ENCODE results near the gene URM1. TPM values are rescaled to one million over a fixed set of nuclear protein-coding genes. Genes with fewer than 3 reads are reported as not detected.

Gene URM1
- total RNA-seq, 1 experiment from 2014 or later = 45.4 TPM

GRCh38 chr9:128372784-128373183 is 1.6 kb downstream of the URM1 start:
- POLR2A ChIA-PET = no interaction called here
- no TSS peak for BruUV-seq (replicated peaks)
- intact Hi-C loops (cut with micrococcal nuclease; ENCODE audit: unreplicated experiment) (no loop called here), in situ Hi-C loops (cut with HindIII; ENCODE audit: low pct_unique_long_range_greater_than_20kb, low sequenced_read_pairs) (no loop called here)
- no peak overlapping the region for H3K4me3 ChIP-seq (ENCODE audit: low read depth in 2 of 2, low read length in 2 of 2)
- TF ChIP-seq, protein P1, sequence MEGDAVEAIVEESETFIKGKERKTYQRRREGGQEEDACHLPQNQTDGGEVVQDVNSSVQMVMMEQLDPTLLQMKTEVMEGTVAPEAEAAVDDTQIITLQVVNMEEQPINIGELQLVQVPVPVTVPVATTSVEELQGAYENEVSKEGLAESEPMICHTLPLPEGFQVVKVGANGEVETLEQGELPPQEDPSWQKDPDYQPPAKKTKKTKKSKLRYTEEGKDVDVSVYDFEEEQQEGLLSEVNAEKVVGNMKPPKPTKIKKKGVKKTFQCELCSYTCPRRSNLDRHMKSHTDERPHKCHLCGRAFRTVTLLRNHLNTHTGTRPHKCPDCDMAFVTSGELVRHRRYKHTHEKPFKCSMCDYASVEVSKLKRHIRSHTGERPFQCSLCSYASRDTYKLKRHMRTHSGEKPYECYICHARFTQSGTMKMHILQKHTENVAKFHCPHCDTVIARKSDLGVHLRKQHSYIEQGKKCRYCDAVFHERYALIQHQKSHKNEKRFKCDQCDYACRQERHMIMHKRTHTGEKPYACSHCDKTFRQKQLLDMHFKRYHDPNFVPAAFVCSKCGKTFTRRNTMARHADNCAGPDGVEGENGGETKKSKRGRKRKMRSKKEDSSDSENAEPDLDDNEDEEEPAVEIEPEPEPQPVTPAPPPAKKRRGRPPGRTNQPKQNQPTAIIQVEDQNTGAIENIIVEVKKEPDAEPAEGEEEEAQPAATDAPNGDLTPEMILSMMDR (IDR thresholded peaks at IDR 0.05) = no peak
- TF ChIP-seq, protein P2, sequence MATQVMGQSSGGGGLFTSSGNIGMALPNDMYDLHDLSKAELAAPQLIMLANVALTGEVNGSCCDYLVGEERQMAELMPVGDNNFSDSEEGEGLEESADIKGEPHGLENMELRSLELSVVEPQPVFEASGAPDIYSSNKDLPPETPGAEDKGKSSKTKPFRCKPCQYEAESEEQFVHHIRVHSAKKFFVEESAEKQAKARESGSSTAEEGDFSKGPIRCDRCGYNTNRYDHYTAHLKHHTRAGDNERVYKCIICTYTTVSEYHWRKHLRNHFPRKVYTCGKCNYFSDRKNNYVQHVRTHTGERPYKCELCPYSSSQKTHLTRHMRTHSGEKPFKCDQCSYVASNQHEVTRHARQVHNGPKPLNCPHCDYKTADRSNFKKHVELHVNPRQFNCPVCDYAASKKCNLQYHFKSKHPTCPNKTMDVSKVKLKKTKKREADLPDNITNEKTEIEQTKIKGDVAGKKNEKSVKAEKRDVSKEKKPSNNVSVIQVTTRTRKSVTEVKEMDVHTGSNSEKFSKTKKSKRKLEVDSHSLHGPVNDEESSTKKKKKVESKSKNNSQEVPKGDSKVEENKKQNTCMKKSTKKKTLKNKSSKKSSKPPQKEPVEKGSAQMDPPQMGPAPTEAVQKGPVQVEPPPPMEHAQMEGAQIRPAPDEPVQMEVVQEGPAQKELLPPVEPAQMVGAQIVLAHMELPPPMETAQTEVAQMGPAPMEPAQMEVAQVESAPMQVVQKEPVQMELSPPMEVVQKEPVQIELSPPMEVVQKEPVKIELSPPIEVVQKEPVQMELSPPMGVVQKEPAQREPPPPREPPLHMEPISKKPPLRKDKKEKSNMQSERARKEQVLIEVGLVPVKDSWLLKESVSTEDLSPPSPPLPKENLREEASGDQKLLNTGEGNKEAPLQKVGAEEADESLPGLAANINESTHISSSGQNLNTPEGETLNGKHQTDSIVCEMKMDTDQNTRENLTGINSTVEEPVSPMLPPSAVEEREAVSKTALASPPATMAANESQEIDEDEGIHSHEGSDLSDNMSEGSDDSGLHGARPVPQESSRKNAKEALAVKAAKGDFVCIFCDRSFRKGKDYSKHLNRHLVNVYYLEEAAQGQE (IDR thresholded peaks at IDR 0.05; ENCODE audit: insufficient read depth in 1 of 2, low read depth in 2 of 2, low read length in 1 of 2) = no peak
- TF ChIP-seq TCF7L2 (IDR thresholded peaks at IDR 0.05; ENCODE audit: low read depth, low read length) = no peak
- TF ChIP-seq POLR2AphosphoS5 (IDR thresholded peaks at IDR 0.05; ENCODE audit: low read depth, low read length) = no peak
- DNase-seq (ENCODE audit: low read depth, low spot score) (no peak), ATAC-seq (no peak)
- H3K27me3 ChIP-seq (ENCODE audit: control insufficient read depth, insufficient read depth, low read length) = no peaks in the 10 kb centered on the region
- no peak overlapping the region for H3K27ac ChIP-seq (ENCODE audit: low read length)
- no peaks in the 10 kb centered on the region for H3K9me3 ChIP-seq (ENCODE audit: control insufficient read depth, insufficient read depth, low read depth, low read length)
- peaks cover 4% of the 10 kb centered on the region for H3K4me1 ChIP-seq (ENCODE audit: control insufficient read depth, insufficient read depth, low read length)
- H3K36me3 ChIP-seq (ENCODE audit: control insufficient read depth, insufficient read depth, low read length) = peaks cover 5% of the 10 kb centered on the region; the same call in 1 of the 2 replicates
- CTCF ChIA-PET = interaction anchor here (0.6 kb wide), 1 partner anchor 13 kb away, joined by 3 read pairs; no protein-coding TSS in a partner anchor

DNA sequence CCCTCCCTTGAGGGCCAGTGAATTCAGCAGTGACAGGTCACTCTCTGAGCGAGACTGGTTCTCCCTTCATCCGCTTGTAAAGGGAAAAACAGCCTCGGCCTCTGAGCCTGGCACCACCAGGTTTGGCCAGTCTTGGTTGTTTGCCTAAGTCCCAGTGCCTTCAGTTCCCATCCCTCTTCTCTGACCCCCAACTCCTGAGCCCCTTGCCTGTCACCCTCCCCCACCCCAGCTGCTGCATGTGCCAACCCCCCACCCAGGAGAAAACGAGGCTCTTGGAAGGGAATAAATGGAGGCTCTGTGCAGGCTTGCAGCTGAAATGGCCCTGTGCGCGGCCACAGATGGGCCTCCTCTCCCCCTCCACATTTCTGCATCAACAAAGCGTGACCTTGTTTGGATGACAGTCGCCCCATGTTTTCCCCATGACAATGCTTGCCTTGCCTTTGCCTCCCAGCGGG is 3.1 kb downstream of the URM1 start:
- Histone ChIP-seq H3K36me3 (ENCODE audit: control insufficient read depth, insufficient read depth, low read length) (peaks cover 5% of the 10 kb centered on the region; the same call in 1 of the 2 replicates), H3K4me1 (ENCODE audit: control insufficient read depth, insufficient read depth, low read length) (peaks cover 4% of the 10 kb centered on the region), H3K4me3 (ENCODE audit: low read depth in 2 of 2, low read length in 2 of 2) (no peak overlapping the region), H3K9me3 (ENCODE audit: control insufficient read depth, insufficient read depth, low read depth, low read length) (no peaks in the 10 kb centered on the region), H3K27ac (ENCODE audit: low read length) (no peak overlapping the region), H3K27me3 (ENCODE audit: control insufficient read depth, insufficient read depth, low read length) (no peaks in the 10 kb centered on the region)
- BruUV-seq (replicated peaks) = no TSS peak
- POLR2A ChIA-PET = no interaction called here
- intact Hi-C loops (cut with micrococcal nuclease; ENCODE audit: unreplicated experiment) = no loop called here
- TF ChIP-seq TCF7L2 (IDR thresholded peaks at IDR 0.05; ENCODE audit: low read depth, low read length) (no peak), SIN3A (IDR thresholded peaks at IDR 0.05; ENCODE audit: borderline replicate concordance, insufficient read depth, low read depth, low read length) (no peak), POLR2AphosphoS5 (IDR thresholded peaks at IDR 0.05; ENCODE audit: low read depth, low read length) (no peak)
- TF ChIP-seq, protein P1 (IDR thresholded peaks at IDR 0.05) = no peak
- CTCF ChIA-PET = no interaction called here
- no peak for DNase-seq (ENCODE audit: low read depth, low spot score)
- in situ Hi-C loops (cut with HindIII; ENCODE audit: low pct_unique_long_range_greater_than_20kb, low sequenced_read_pairs) = no loop called here
- no peak for ATAC-seq

All from Panc1 (cell line).